GM18867 (cell line): ENCODE results near the gene TIMM22.
"Not testable (repeated sequence)": the region's sequence is repeated elsewhere in the genome, so short reads cannot be mapped to it uniquely, and the experiment has no call there.

Experiments
- ATAC-seq: cut with Tn5 transposase; IDR thresholded peaks from one replicate; pipeline ENCODE4 v1.9.1; 2021; ENCODE audit warnings: mild to moderate bottlenecking, moderate library complexity; ENCODE audit not compliant: unreplicated experiment

TIMM22 gene

DNA sequence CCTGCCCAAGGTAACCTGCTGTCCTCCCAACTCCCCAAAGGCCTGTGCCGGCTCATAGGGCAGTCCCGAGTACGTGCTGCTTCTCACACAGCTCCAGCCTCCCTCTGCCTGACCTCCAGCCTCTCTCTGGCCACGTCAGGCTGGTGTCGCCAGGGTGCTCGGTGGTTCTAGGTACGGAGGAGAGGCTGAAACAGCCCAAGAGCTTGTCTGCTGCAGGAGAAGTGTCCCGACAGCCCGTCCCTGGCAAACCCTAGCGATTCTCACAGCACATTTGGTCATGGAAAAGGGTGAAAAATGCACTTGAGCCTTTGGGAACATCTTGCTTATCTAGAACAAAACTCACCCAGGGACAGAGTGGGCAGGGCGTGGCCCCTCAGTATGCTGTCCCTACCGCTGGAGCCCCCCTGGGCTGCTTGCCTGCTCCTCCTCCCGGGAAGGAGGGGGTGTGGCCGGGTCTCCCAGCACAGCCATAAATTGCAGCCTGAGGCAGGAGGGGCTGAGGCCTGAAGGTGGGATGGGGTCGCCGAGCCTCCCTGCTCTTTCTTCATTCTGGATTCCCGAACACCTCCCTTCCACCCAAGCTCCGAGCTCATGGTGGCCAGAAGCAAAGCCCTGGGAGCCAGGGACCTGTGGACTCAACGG is 40.4 kb downstream of the TIMM22 start:
- no peak for ATAC-seq

DNA sequence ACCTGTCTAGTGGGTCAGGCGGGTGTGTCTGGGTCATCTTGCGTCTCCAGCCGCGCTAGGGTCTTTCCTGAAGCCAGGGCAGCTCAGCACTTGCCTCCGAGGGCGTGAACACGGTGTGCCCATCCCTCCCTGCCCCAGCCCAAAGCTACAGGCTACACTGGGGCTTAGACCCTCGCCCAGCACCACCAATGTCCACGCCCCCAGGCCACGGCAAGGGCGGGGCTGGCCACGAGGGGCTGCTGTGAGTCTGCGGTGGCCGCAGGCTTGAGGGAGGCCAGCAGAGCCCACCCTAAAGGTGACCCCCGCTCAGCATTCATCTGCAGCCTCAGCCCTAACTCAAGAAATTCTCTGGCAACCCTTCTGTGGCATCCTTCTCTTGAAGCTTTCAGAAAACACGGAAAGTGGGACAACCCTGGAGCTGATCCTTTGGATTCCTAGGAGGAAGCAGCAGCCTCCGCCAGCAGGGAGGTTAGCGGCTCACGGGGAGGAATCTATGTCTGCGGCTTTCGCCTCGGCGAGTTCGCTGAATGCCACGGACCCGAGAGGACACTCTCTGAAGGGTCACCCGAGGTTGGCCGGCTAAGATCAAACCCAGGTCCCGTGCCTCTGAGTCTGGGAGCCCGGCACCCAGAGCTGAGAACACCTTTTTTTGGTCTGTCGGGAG is 41.7 kb downstream of the TIMM22 start:
- no peak for ATAC-seq

DNA sequence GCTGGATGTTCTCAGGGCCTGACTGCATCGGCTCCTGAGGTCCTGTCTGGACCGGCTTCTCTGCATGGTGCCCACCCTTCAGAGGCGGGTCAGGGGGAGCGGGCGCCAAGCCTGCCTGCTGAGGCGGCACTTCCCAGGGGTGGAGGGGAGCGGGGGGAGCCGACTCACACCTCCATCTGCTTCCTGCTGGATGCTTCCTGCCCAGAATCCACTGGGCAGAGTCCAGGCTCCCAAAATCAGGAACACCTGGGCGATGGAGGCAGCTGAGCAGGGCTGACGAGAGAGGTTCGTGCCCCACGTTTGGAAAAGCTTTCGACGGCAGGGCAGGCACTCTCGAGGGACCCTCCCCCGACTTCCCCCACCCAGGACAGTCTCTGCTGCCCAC is 42.2 kb downstream of the TIMM22 start:
- ATAC-seq = no peak

DNA sequence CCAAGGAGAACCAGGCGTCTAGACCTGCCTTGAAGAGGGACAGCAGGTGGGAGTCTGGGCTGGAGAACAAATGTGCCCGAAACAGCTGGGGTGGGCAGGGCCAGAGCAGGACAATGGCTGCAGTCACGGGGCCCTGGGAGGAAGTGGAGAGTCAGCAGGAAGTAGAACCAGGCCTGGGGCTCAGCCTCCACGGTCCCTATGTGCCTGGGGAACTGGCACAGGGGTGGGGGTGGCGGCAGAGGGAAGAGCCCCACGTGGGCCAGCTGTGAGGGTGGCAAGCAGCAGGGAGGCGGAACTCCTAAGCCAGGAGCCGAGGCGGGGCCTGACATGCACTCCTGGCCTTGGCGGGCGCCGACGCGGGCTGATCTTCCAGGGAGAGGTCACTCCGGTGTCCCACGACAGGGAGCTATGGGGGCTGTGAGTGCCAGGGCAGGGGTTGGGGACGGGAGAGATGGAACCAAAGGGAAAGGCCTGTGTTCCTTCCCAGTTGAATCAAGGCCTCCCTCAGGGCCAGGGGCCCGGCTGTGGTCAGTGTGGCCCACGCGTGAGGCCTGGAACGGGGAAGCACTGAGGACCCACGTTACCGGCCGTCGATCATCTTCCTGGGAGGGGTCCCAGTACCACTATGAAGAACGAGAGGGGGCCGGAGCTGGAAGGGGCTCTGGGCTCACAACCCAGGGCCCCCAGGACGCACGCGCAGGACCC is 42.7 kb downstream of the TIMM22 start:
- no peak for ATAC-seq

DNA sequence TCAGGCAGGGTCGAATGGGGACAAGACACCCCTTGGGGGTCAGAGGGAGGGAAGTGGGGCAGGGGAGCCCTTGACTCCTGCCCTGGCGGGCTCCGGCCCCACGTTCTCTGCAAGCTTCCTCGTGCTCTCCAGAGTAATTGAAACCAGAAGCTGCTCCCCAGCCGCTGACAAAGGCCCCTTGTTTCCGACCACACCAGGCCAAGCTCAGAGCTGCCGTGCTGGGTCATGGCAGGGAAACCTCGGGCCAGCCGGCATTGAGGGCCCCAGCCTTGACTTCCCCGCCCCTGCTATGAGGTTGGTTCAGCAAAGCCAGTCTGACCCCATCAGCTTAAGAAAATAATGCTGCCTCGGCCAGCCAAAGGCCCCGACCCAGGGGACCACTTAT is 43.3 kb downstream of the TIMM22 start:
- no peak for ATAC-seq

DNA sequence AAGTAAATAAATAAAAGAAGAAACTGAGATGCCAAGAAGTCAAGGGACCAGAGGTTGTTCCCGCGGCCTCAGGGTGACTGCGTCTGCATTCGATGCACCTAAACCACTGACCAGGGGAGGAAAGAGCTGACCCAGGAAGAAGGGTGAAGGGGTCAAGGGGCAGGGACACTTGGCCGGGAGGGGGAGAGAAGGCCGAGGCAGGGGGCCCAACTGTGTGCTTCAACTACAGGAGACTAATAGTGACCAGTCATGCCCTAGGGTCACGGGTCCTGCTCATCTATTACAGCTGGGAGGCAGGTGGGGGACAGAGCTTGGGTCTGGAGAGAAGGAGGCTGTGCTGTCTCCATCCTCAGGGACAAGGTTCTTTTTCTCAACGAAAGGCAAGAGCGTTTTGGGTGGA is 44.8 kb downstream of the TIMM22 start:
- no peak for ATAC-seq

DNA sequence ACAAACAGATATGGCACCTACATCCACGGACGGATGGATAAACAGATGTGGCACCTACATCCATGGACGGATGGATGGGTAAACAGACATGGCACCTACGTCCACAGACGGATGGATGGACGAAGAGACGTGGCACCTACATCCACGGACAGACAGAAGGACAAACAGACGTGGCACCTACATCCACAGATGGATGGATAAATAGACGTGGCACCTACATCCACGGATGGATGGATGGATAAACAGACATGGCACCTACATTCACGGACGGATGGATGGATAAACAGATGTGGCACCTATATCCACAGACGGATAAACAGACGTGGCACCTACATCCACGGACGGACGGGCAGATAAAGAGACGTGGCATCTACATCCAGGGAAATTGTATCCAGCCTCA is 45.6 kb downstream of the TIMM22 start:
- no peak for ATAC-seq

DNA sequence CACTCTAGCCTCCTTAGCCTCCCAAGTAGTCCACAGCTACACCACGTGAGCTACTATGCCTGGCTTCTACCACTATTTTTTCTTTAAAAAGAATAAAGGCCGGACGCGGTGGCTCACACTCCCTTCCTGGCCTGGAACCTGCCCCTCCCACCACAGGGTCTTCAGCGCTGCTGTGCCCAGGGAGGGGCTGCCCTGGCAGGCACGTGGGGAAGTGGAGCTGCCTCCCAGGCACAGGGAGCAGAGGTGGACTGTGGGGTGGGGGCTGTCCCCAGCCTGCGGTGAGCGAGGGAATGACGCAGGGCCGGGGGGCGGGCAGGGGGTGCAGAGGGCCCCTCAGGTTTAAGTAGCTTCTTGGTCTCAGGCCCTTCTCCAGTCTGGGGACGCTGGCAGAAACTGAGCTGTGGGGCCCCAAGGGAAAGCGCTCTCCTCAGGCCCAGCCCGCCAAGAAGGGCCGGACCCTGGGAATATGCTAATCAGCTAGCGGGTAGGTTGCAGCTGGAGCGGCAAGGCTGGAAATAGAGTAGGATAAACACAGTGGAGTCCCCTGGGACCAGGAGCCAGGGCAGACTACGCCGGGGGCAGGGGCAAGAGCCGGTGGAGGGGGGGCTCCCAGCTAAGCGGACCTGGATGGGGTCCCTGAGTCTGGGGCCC is 46.8 kb downstream of the TIMM22 start:
- no peak for ATAC-seq

DNA sequence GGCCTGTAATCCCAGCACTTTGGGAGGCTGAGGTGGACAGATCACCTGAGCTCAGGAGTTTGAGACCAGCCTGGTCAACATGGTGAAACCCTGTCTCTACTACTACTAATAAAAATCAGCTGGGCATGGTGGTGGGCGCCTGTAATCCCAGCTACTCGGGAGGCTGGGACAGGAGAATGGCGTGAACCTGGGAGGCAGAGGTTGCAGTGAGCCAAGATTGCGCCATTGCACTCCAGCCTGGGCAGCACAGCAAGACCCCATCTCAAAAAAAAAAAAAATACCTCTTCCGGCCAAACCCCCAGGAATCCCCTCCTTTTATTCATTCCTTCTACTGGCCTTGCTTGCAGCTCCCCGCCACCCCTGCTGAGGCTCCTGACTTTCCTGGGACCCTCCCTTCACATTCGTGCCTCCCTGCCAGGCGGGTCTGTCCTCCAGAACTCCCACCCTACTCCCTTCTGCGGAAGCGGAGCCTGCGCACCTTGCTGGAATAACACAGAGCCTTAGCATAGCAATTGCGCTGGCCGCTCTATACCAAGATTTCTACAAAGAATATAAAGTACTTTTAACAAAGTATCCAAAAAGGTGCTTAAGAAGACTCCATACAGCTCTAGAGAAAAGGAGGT is 47.6 kb downstream of the TIMM22 start:
- ATAC-seq = not testable (repeated sequence)

DNA sequence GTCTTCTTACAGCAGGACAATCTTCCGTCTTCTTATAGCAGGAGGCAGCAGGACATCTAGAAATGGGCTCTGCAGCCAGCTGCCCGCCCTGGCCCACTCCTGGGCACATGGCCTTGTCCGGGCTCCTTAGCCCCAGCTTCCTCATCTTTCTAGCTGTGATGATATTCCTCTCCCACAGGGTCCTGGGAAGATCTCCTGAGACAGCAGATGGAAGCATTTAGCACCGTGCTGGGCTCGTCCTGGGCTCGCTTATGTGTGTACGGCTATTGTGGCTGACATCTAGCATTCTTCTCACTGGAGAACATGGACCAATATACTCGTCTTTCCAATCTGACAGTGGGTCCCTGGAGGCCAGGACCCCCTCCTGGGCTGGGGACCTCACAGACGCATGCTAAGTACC is 48.5 kb downstream of the TIMM22 start:
- no peak for ATAC-seq

DNA sequence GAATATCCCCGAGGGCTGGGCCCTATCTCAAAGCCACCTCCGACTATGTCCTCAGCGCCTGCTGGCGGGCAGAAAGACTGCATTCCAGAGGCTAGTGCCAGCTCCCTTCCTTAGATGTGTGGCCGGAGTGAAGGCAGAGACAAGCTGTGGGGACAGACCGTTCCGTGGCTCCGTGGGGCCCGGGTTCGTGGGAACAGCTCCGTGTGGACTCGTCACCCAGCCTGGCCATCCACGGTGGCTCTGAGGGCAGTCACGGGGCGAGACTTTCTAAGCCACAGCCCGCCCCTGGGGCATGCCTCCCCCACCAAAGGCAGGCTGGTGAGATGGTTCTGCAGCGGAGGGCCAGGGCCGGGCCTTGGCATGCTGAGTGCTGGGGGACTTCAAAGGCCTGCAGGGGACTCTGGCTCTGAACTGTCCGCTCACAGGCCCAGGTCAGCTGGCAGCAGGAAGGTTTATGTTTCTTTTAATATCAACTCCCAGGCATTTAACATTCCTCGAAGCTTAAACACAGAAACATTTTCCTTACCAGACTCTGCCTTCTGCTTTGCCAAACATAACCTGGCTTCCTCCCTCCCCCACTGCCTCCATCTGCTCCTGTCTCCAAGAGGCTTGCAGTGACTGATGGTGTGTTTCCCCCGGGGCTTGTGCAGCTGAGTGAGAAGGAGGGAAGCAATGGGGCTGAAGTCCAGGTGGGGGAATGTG is 50.4 kb downstream of the TIMM22 start:
- no peak for ATAC-seq

DNA sequence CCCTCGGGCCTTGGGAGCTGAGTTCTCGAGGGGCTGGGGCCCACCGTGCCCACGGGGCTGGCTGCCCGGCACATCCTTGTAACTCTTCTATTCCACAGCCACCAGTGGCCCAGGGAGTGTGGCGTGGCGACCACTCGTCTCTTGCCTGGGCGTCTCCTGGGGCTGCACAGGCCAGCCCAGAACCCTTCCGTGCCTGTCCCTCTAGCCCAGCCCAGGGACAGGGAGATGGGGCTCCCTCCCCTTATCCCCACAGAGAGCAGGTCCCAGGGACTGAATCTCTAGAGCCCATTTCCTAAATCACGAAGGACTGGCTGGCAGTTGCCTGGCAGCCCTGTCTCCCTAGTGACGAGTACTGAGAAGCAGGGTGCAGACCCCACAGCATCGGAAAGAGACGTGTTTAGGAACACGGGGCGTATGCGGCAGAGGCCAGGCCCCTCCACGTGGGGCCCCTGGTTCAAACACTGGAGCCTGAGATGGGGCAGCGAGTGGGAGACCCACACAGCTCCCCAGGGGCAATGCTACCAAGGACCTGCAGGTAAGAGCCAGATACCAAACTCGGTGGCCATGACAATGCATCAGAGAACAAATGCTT is 51.0 kb downstream of the TIMM22 start:
- ATAC-seq = no peak

DNA sequence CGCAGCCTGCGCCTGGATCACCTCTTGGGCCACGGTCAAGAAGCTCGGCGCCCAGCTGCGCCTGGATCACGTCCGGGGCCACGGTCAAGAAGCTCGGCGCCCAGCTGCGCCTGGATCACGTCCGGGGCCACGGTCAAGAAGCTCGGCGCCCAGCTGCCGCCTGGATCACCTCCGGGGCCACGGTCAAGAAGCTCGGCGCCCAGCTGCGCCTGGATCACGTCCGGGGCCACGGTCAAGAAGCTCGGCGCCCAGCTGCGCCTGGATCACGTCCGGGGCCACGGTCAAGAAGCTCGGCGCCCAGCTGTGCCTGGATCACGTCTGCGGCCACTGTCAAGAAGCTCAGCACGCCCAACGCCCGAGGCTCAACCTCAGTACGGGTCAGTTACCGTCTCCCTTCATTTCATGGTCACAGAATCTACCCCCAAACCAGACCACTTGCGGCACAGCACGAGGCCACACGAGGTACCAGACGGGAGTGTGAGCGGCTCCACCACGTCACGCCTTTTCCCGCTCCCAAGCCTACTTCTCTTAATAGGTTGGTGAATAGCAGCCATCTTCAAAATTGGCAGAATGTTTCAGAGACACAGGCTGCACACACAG is 51.7 kb downstream of the TIMM22 start:
- not testable (repeated sequence) for ATAC-seq

DNA sequence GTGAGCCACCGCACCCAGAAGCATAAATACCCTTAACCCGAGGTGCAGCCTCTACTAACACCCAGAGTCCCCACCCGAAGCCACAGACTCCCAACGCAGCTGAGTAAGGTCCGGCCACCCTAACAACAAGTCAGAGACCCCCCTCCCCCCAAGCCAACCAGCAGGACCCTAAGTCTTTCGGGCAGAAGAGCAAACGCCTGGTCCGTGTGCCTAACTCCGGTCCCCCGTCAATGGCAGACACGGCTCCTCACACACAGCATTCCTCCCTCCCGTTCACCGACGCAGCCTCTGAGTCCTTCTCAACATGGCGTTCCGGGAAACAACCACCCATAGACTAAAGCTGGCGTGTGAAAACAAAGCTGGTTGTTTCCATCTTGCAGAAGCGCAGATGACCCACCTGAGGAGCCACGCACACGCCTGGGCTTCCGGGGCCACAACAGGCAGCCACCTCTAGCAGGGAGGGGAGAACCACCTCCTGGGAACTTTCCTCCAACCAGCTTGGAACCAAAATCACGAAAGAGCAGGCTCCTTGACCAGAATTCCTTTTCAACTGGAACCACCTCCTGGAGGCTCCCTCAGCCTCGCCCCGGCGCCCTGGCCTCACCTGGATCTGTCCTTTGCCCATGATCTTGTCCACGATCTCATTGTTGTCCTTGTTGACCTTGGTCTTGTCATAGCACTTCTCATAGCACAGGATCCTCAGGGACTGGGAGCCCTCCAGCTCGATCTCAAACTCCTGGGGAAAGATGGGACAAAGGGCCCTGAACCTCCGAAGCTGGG is 52.7 kb downstream of the TIMM22 start:
- no peak for ATAC-seq

DNA sequence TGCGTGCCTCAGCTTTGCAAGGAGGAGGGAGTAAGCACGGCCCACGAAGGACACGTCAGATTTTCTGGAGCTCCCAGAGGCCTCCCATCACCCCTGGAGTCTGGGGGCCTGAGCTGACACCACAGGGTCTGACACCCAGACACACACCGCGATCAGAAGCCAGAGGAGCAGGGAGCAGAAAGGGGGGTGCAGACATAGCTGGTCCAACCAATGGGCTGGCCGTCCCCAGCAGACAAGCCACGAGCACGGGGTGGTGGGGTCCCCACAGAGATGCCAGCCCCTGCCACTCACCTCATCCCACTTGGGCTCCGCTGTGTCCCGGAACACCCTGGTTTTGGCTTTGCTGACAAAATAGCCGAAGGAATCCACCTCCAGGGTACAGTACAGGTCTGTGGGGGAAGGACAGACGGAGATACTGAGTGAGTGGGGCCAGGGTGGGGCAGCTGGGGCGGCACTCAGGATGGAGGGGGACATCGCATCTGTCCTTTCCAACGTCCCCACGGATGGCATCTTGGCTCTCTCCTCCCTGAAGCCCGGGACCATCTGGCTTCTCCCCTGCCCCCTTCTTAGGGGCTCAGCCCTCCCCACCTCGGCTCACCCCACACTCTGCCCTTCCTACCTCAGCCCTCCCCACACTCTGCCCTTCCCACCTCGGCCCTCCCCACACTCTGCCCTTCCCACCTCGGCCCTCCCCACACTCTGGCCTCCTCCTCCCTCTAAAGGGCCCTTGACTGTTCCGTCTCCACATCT is 53.5 kb downstream of the TIMM22 start:
- no peak for ATAC-seq

DNA sequence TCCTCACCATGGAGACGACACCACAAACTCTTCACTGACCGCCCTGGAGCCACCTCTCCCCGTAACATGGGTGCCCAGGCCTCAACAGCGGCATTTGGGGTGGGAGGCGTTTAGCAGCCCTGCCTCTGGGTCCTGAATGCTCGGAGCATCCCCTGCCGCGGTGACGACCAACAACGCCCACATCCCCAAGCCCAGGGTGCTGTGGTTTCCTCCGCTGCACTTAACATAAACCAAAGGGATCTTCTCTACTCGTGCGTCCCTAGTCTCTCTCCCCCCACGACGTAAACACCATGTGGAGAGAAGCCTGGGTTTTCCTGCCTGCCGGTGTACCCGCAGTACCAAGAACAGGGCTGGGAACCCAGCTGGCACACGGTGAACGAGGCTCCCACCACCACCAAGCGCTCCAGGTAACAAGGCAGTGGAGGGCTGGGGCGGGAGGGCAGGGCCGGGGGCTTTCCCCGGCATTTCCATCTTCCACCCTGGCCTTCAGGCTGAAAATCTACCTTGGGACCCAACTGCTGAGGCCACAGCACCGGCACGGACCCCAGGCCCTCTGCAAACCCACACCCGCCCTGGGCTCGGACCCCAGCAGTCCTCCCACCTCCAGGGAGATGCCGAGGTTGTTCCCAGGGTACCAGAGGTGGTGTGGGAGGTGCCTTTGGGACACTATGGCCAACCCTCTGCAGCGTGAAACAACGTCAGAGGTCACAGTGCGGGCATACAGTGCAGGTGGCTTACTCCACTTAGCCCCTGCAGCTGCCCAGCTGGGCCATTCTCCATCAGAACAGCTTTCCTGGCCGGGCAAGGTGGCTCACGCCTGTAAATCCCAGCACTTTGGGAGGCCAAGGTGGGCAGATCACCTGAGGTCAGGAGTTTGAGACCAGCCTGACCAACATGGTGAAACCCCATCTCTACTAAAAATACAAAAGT is 54.3 kb downstream of the TIMM22 start:
- ATAC-seq = no peak
